Measurements from ENCODE around the gene CCDC187. TPM values are rescaled to one million over a fixed set of nuclear protein-coding genes. Genes with fewer than 3 reads are reported as not detected.
A peak's percentile ranks its signal among the peaks of the same experiment; 100 is the strongest.
"Not testable (repeated sequence)": the region's sequence is repeated elsewhere in the genome, so short reads cannot be mapped to it uniquely, and the experiment has no call there.

CCDC187 gene
- total RNA-seq, 1 experiment from 2014 or later: not detected

- no peak for DNase-seq
- H3K27me3 ChIP-seq: no peaks in the 10 kb centered on the region
Measured at GRCh38 chr9:136275655-136276429, 28.1 kb downstream of the CCDC187 start.

GRCh38 chr9:136274786-136275654, 28.9 kb downstream of the CCDC187 start:
- DNase-seq: no peak
- no peaks in the 10 kb centered on the region for H3K27me3 ChIP-seq

More at GRCh38 chr9:136275655-136276429, 28.1 kb downstream of the CCDC187 start:
- Histone ChIP-seq H3K36me3 (no peaks in the 10 kb centered on the region), H3K4me3 (no peak overlapping the region), H3K9me3 (no peaks in the 10 kb centered on the region)

GRCh38 chr9:136273921-136274785, 29.7 kb downstream of the CCDC187 start:
- H3K36me3 ChIP-seq: no peaks in the 10 kb centered on the region
- no peak overlapping the region for H3K4me3 ChIP-seq
- H3K27me3 ChIP-seq: no peaks in the 10 kb centered on the region
- H3K9me3 ChIP-seq: 0 out of 2 replicates have a peak, but pooled peaks cover 2% of the 10 kb centered on the region
- DNase-seq: no peak

More at GRCh38 chr9:136274786-136275654, 28.9 kb downstream of the CCDC187 start:
- Histone ChIP-seq H3K4me3 (no peak overlapping the region), H3K9me3 (0 out of 2 replicates have a peak, but pooled peaks cover under 1% of the 10 kb centered on the region), H3K36me3 (no peaks in the 10 kb centered on the region)

- Histone ChIP-seq H3K4me3 (no peak overlapping the region), H3K9me3 (0 out of 2 replicates have a peak, but pooled peaks cover 2% of the 10 kb centered on the region), H3K27me3 (no peaks in the 10 kb centered on the region), H3K36me3 (no peaks in the 10 kb centered on the region)
- DNase-seq: no peak
Measured at GRCh38 chr9:136273244-136273865, 30.5 kb downstream of the CCDC187 start.

- no peaks in the 10 kb centered on the region for H3K27me3 ChIP-seq
Measured at GRCh38 chr9:136270173-136270705, 33.7 kb downstream of the CCDC187 start.

GRCh38 chr9:136268735-136269134, 35.2 kb downstream of the CCDC187 start:
- Histone ChIP-seq H3K9me3 (0 out of 2 replicates have a peak, but pooled peaks cover 2% of the 10 kb centered on the region), H3K4me3 (no peak overlapping the region), H3K36me3 (no peaks in the 10 kb centered on the region), H3K27me3 (no peaks in the 10 kb centered on the region)
- DNase-seq: no peak

More at GRCh38 chr9:136270173-136270705, 33.7 kb downstream of the CCDC187 start:
- H3K4me3 ChIP-seq: no peak overlapping the region
- DNase-seq: no peak
- H3K36me3 ChIP-seq: no peaks in the 10 kb centered on the region
- 0 out of 2 replicates have a peak, but pooled peaks cover 2% of the 10 kb centered on the region for H3K9me3 ChIP-seq

- H3K4me3 ChIP-seq: no peak overlapping the region
Measured at GRCh38 chr9:136268318-136268717, 35.6 kb downstream of the CCDC187 start.

GRCh38 chr9:136267261-136268111, 36.4 kb downstream of the CCDC187 start:
- Histone ChIP-seq H3K36me3 (no peaks in the 10 kb centered on the region), H3K4me3 (peak overlapping the region; percentile 28), H3K9me3 (0 out of 2 replicates have a peak, but pooled peaks cover 2% of the 10 kb centered on the region), H3K27me3 (no peaks in the 10 kb centered on the region)
- DNase-seq: peak; percentile 84

More at GRCh38 chr9:136268318-136268717, 35.6 kb downstream of the CCDC187 start:
- no peak for DNase-seq
- Histone ChIP-seq H3K27me3 (no peaks in the 10 kb centered on the region), H3K9me3 (0 out of 2 replicates have a peak, but pooled peaks cover 2% of the 10 kb centered on the region), H3K36me3 (no peaks in the 10 kb centered on the region)

- not testable (repeated sequence) for H3K36me3 ChIP-seq, DNase-seq, H3K9me3 ChIP-seq, H3K27me3 ChIP-seq
- H3K4me3 ChIP-seq: peak overlapping the region; percentile 27
Measured at GRCh38 chr9:136266641-136267040, 37.3 kb downstream of the CCDC187 start.

- no peaks in the 10 kb centered on the region for H3K36me3 ChIP-seq
- DNase-seq: no peak
- no peaks in the 10 kb centered on the region for H3K27me3 ChIP-seq
- H3K9me3 ChIP-seq: 0 out of 2 replicates have a peak, but pooled peaks cover 2% of the 10 kb centered on the region
- no peak overlapping the region for H3K4me3 ChIP-seq
Measured at GRCh38 chr9:136265561-136266355, 38.1 kb downstream of the CCDC187 start.

- no peak for DNase-seq
- no peaks in the 10 kb centered on the region for H3K9me3 ChIP-seq
Measured at GRCh38 chr9:136264441-136265405, 39.2 kb downstream of the CCDC187 start.

GRCh38 chr9:136264031-136264430, 39.9 kb downstream of the CCDC187 start:
- H3K27me3 ChIP-seq: no peaks in the 10 kb centered on the region
- no peak overlapping the region for H3K4me3 ChIP-seq
- H3K36me3 ChIP-seq: no peaks in the 10 kb centered on the region
- no peaks in the 10 kb centered on the region for H3K9me3 ChIP-seq
- no peak for DNase-seq

More at GRCh38 chr9:136264441-136265405, 39.2 kb downstream of the CCDC187 start:
- no peaks in the 10 kb centered on the region for H3K27me3 ChIP-seq
- no peak overlapping the region for H3K4me3 ChIP-seq
- H3K36me3 ChIP-seq: no peaks in the 10 kb centered on the region

- DNase-seq: no peak
- H3K27me3 ChIP-seq: no peaks in the 10 kb centered on the region
- no peaks in the 10 kb centered on the region for H3K9me3 ChIP-seq
- no peaks in the 10 kb centered on the region for H3K36me3 ChIP-seq
- no peak overlapping the region for H3K4me3 ChIP-seq
Measured at GRCh38 chr9:136262671-136263178, 41.2 kb downstream of the CCDC187 start.
